Mucosa of descending colon (tissue), 3 donors: Measurements from ENCODE around the gene PRR3. TPM values are rescaled to one million over a fixed set of nuclear protein-coding genes. Genes with fewer than 3 reads are reported as not detected.

ENCODE experiments used
- ATAC-seq: fragments of 200-7000 bp; cut with Tn5 transposase; one replicate; pipeline ENCODE4 v1.9.1; 2020; ENCODE audit warnings: mild to moderate bottlenecking, moderate library complexity
- DNase-seq, 3 donors: peaks; one replicate each; pipeline ENCODE4 v3.0.0-alpha.2; 2020
- H3K36me3 ChIP-seq: fragments of 200-600 bp; one replicate; pipeline ENCODE4 v1.8.0; 2021; ENCODE audit warnings: low read depth, mild to moderate bottlenecking
- H3K4me1 ChIP-seq: fragments of 200-600 bp; one replicate; pipeline ENCODE4 v1.8.0; 2021; ENCODE audit warnings: low read depth, mild to moderate bottlenecking
- H3K4me3 ChIP-seq: fragments of 200-600 bp; one replicate; pipeline ENCODE4 v1.8.0; 2021; ENCODE audit warnings: mild to moderate bottlenecking
- H3K9me3 ChIP-seq: fragments of 200-600 bp; one replicate; pipeline ENCODE4 v1.8.0; 2021; ENCODE audit warnings: mild to moderate bottlenecking
- intact Hi-C, 2 donors: fragments of 100-400 bp; cut with DNase I in 1 of 2; cut with micrococcal nuclease in 1 of 2; formaldehyde crosslinking; loops; one replicate each; pipeline versions ENCODE4 v1.11.0 to v1.11.1; 2022; cut with DNase I, micrococcal nuclease
- total RNA-seq, 3 donors: library from RNA; stranded (reverse); fragmentation: NEBNext Ultra II Directional in 2 of 3; extraction: Animal tissue kit (Norgen Biotek cat#: 25700) in 2 of 3; gene quantifications; one replicate each; pipeline versions ENCODE4 v1.2.1 to v1.2.4, GENCODE V29; 2021 to 2023
- TF ChIP-seq, protein P1 (sequence below): fragments of 200-600 bp; IDR thresholded peaks from one replicate; pipeline ENCODE4 v1.8.0; 2022; ENCODE audit warnings: antibody characterized with exemption, mild to moderate bottlenecking
- donor health status: DM: no; HTN: no; CAD: no; lungs with moderate emphysema.
- donor health status: DM: no; HTN: no; CAD: no.
- donor health status: DM: no; HTN: yes; CAD: no.

Gene PRR3
- total RNA-seq, 3 donors from 2014 or later: 4.6 to 9.7 (median 5.9) TPM

DNA sequence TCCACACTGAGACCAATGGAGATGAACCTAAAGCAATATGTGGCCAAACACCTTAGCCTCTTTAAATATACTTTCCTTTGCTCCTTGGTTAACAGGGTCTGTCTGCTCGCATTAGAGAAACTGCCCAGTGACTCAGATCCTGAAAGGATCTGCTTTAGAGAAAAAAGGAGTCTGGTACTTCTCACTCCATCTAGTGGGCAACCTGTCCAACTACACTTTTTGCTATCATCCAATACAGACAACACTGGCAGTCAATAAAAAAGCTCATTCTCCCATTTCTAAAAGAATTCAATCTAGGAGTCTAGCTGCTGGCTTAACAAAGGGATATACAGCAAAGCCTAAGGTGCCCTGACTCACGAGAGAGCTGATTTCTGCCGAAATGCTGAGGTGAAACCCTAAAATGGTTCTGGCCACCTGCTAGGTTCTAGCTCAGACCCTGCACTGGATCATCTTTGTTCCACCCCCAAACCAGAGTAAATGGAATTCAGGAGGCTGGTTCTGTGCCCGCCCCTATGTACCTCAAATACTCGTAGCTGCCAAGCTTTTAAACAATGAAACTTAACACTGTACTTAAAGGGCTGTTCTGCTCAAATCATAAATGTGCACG is 12.3 kb upstream of the PRR3 start:
- H3K36me3 ChIP-seq: no peaks in the 10 kb centered on the region
- no peaks in the 10 kb centered on the region for H3K9me3 ChIP-seq
- intact Hi-C loops: loop anchor here (5.0 to 10.0 kb wide), 2 partner anchors 60 to 62 kb away; no protein-coding TSS in a partner anchor
- no peak overlapping the region for H3K4me3 ChIP-seq
- H3K4me1 ChIP-seq: peaks cover 5% of the 10 kb centered on the region
- DNase-seq: no peak
- ATAC-seq: peak; percentile 74
- TF ChIP-seq, protein P1, sequence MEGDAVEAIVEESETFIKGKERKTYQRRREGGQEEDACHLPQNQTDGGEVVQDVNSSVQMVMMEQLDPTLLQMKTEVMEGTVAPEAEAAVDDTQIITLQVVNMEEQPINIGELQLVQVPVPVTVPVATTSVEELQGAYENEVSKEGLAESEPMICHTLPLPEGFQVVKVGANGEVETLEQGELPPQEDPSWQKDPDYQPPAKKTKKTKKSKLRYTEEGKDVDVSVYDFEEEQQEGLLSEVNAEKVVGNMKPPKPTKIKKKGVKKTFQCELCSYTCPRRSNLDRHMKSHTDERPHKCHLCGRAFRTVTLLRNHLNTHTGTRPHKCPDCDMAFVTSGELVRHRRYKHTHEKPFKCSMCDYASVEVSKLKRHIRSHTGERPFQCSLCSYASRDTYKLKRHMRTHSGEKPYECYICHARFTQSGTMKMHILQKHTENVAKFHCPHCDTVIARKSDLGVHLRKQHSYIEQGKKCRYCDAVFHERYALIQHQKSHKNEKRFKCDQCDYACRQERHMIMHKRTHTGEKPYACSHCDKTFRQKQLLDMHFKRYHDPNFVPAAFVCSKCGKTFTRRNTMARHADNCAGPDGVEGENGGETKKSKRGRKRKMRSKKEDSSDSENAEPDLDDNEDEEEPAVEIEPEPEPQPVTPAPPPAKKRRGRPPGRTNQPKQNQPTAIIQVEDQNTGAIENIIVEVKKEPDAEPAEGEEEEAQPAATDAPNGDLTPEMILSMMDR: peak; percentile 57

- ATAC-seq (no peak), DNase-seq (no peak)
- intact Hi-C loops: loop anchor here (5.0 to 10.0 kb wide), 2 partner anchors 57 to 65 kb away; no protein-coding TSS in a partner anchor
- Histone ChIP-seq H3K9me3 (no peaks in the 10 kb centered on the region), H3K4me1 (no peaks in the 10 kb centered on the region), H3K4me3 (no peak overlapping the region), H3K36me3 (no peaks in the 10 kb centered on the region)
- TF ChIP-seq, protein P1: no peak
Measured at GRCh38 chr6:30547454-30547853, 9.6 kb upstream of the PRR3 start.

DNA sequence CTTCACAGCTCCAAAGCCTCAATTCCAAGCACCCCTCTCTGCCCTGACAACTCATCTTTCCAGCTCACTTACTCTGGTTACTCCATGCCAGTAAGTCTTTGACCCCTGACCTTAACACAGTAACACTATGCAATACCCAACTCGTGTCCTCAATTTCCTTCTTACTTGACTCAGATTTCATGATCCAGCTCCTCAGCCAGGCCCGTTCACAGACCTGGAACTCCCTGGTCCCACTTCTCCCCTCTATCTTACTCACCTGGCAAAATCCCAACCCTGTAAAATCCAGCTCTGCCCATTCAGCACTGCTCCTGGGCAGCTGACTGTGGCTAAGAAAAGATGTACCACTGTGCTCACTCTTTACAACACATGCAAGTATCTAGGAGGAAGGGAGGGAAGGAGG is 8.7 kb upstream of the PRR3 start:
- intact Hi-C loops: loop anchor here (5.0 to 10.0 kb wide), 2 partner anchors 56 to 66 kb away; no protein-coding TSS in a partner anchor

DNA sequence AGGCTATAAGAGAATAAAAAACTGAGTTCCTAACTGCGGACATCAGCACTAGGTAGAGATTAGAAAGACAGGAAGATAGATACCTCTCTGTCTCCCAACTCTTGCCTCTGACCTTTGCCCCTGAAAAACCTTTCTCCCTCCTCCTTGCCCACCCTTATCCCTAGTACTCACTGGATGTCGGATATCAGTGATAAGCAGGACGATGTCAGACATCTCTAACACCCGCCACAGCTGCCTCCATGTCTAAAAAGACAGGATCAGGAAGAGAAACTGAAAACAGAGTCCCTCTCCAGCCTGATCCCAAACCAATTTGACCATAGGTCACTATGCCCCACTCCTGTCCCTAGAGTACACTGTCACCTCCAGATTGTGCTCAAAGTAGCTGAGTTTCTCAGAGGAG is 2.7 kb upstream of the PRR3 start:
- no peak for ATAC-seq
- intact Hi-C loops: no loop called here
- peaks cover 9% of the 10 kb centered on the region for H3K4me1 ChIP-seq
- DNase-seq: no peak
- TF ChIP-seq, protein P1: no peak
- H3K4me3 ChIP-seq: no peak overlapping the region
- H3K9me3 ChIP-seq: no peaks in the 10 kb centered on the region
- H3K36me3 ChIP-seq: no peaks in the 10 kb centered on the region

More for the DNA sequence above, 8.7 kb upstream of the PRR3 start:
- DNase-seq: no peak
- Histone ChIP-seq H3K4me1 (no peaks in the 10 kb centered on the region), H3K36me3 (no peaks in the 10 kb centered on the region), H3K9me3 (no peaks in the 10 kb centered on the region), H3K4me3 (no peak overlapping the region)
- TF ChIP-seq, protein P1: no peak
- ATAC-seq: no peak

GRCh38 chr6:30554962-30555815 is 1.9 kb upstream of the PRR3 start:
- intact Hi-C loops: no loop called here
- no peaks in the 10 kb centered on the region for H3K36me3 ChIP-seq
- H3K4me3 ChIP-seq: peak overlapping the region; percentile 80
- ATAC-seq (peak; percentile 2), DNase-seq (peak in 2 of 3 donors; percentile 47 to 76)
- H3K9me3 ChIP-seq: no peaks in the 10 kb centered on the region
- H3K4me1 ChIP-seq: peaks cover 9% of the 10 kb centered on the region
- TF ChIP-seq, protein P1: no peak
